ENCODE results near the gene SLC5A3. TPM values are rescaled to one million over a fixed set of nuclear protein-coding genes. Genes with fewer than 3 reads are reported as not detected.

SLC5A3 gene
- total and polyA plus RNA-seq, 4 donors: 3.0 to 82.3 (median 14.2) TPM

DNA sequence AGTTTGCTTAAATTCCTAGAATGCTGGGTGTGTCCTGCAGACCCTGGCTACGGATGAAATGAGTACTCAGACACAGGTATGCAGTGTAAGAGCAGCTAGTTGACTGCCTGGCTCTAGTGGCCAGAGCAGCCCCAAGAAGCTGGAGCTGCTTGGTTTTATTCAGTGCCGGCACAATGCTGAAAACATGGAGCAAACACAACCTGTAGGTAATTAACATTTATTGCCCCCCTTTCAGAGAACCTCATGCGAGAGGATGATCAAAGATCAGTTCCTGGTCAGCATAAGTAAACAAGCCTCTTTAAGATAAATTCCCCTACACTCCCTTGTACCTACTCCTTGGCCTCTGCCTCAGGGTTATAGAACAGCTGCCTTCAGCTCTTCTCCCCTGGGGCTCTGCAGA is 43.2 kb downstream of the SLC5A3 start:
- no peak overlapping the region for H3K27ac ChIP-seq (ENCODE audit: low read depth in 1 of 2, low read length in 2 of 2)
- no peak for DNase-seq
- WGBS, 2 donors: 89 to 90% methylated on average over 3 of the region's 3 CpGs
- ATAC-seq (ENCODE audit: low FRiP score): no peak
- H3K36me3 ChIP-seq (ENCODE audit: control insufficient read depth in 1 of 2, insufficient read depth in 2 of 2, low read length in 1 of 2): no peaks in the 10 kb centered on the region
- H3K27me3 ChIP-seq (ENCODE audit: control insufficient read depth in 1 of 2, insufficient read depth in 2 of 2, low read length in 1 of 2): no peaks in the 10 kb centered on the region
- no peak overlapping the region for H3K4me3 ChIP-seq (ENCODE audit: low read length in 2 of 2)
- peaks cover 0 to 17% of the 10 kb centered on the region in 2 donors for H3K4me1 ChIP-seq (ENCODE audit: control insufficient read depth in 1 of 2, insufficient read depth in 2 of 2, low read length in 2 of 2)
- H3K9me3 ChIP-seq (ENCODE audit: control insufficient read depth, low read length): no peaks in the 10 kb centered on the region
- intact Hi-C loops (cut with DNase I): no loop called here

GRCh38 chr21:34120867-34121266 is 47.5 kb downstream of the SLC5A3 start:
- DNase-seq: no peak
- Histone ChIP-seq H3K4me1 (ENCODE audit: control insufficient read depth in 1 of 2, insufficient read depth in 2 of 2, low read length in 2 of 2) (peaks cover 6 to 7% of the 10 kb centered on the region in 2 donors), H3K4me3 (ENCODE audit: low read length in 2 of 2) (no peak overlapping the region), H3K27ac (ENCODE audit: low read depth in 1 of 2, low read length in 2 of 2) (no peak overlapping the region), H3K36me3 (ENCODE audit: control insufficient read depth in 1 of 2, insufficient read depth in 2 of 2, low read length in 1 of 2) (no peaks in the 10 kb centered on the region), H3K27me3 (ENCODE audit: control insufficient read depth in 1 of 2, insufficient read depth in 2 of 2, low read length in 1 of 2) (no peaks in the 10 kb centered on the region), H3K9me3 (ENCODE audit: control insufficient read depth, low read length) (no peaks in the 10 kb centered on the region)
- ATAC-seq (ENCODE audit: low FRiP score): no peak
- WGBS, 2 donors: 64 to 76% methylated on average over 2 of the region's 2 CpGs
- intact Hi-C loops (cut with DNase I): loop anchor here in 1 of 2 donors (10.0 kb wide), 1 partner anchor 46 kb away; the partner anchor contains the start of genes MRPS6 and SLC5A3

DNA sequence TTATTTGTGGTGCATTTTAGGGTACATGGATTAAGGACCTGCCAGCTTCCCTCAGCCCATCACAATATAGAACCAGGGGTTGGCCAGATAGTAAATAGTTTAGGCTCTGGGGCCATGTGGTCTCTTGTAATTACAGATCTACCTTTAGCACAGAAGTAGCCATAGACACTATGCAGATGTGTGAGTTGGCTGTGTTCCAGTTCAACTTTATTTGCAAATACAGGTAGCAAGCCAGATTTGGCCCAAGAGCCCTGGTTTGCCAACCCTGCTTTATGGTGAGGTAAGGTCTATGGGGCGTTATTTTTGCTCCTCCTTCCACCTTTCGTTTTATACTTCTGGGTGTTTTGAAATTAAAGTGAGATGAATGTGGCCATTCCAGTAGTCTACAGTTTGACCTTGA is 48.7 kb downstream of the SLC5A3 start:
- Histone ChIP-seq H3K4me3 (ENCODE audit: low read length in 2 of 2) (no peak overlapping the region), H3K4me1 (ENCODE audit: control insufficient read depth in 1 of 2, insufficient read depth in 2 of 2, low read length in 2 of 2) (peaks cover 6 to 7% of the 10 kb centered on the region in 2 donors), H3K27ac (ENCODE audit: low read depth in 1 of 2, low read length in 2 of 2) (no peak overlapping the region), H3K9me3 (ENCODE audit: control insufficient read depth, low read length) (no peaks in the 10 kb centered on the region), H3K27me3 (ENCODE audit: control insufficient read depth in 1 of 2, insufficient read depth in 2 of 2, low read length in 1 of 2) (no peaks in the 10 kb centered on the region), H3K36me3 (ENCODE audit: control insufficient read depth in 1 of 2, insufficient read depth in 2 of 2, low read length in 1 of 2) (peaks cover 0 to 2% of the 10 kb centered on the region in 2 donors)
- no peak for ATAC-seq (ENCODE audit: low FRiP score)
- WGBS, 2 donors: 82 to 91% methylated on average over 2 of the region's 2 CpGs
- intact Hi-C loops (cut with DNase I): loop anchor here in 1 of 2 donors (10.0 kb wide), 1 partner anchor 47 kb away; the partner anchor contains the start of genes MRPS6 and SLC5A3
- no peak for DNase-seq

Other genes starting within 250 kb of the SLC5A3 start
- 100 to 1,000 TPM; 112 to 119 TPM for gene ATP5PO, start 157.8 kb upstream of the SLC5A3 start, total RNA-seq
- gene ATP5PO, start 157.8 kb upstream of the SLC5A3 start, polyA plus RNA-seq: 100 to 1,000 TPM; 234 to 461 TPM
- gene MRPS6, start within 50 bp of the SLC5A3 start, total RNA-seq: 100 to 1,000 TPM in 1 of 2 donors, 10 to 100 TPM in 1; 78.4 to 137 TPM
- 100 to 1,000 TPM in 1 of 2 donors, 10 to 100 TPM in 1; 84.2 to 128 TPM for gene MRPS6, start within 50 bp of the SLC5A3 start, polyA plus RNA-seq